Loucy (cell line): Measurements from ENCODE around the gene AHCTF1.

Source experiments
- H2AFZ ChIP-seq: fragments of 200-600 bp; sonication (generic); 2 replicates; pipeline ENCODE4 v1.6.0; 2016; ENCODE audit warnings: antibody characterized with exemption, mild to moderate bottlenecking, low read length, moderate library complexity
- H3F3A ChIP-seq: fragments of 200-600 bp; 2 replicates; pipeline ENCODE4 v1.6.0; 2016; ENCODE audit warnings: antibody characterized with exemption, low read depth, mild to moderate bottlenecking
- H3K27me3 ChIP-seq: fragments of 200-600 bp; sonication (generic); 2 replicates; pipeline ENCODE4 v1.6.1; 2014; ENCODE audit warnings: low read length, mild to moderate bottlenecking; ENCODE audit not compliant: insufficient read depth, poor library complexity, severe bottlenecking
- H3K36me3 ChIP-seq: fragments of 200-600 bp; sonication (generic); 2 replicates; pipeline ENCODE4 v1.6.1; 2016; ENCODE audit warnings: low read length; ENCODE audit not compliant: insufficient read depth
- H3K4me1 ChIP-seq: fragments of 200-600 bp; sonication (generic); 2 replicates; pipeline ENCODE4 v1.5.1; 2014; ENCODE audit warnings: low read length, mild to moderate bottlenecking; ENCODE audit not compliant: insufficient read depth, poor library complexity, severe bottlenecking
- H3K4me2 ChIP-seq: fragments of 200-600 bp; sonication (generic); 2 replicates; pipeline ENCODE4 v1.6.0; 2014; ENCODE audit warnings: antibody characterized with exemption, low read length, low read depth, mild to moderate bottlenecking; ENCODE audit not compliant: poor library complexity, severe bottlenecking
- H3K4me3 ChIP-seq: fragments of 200-600 bp; sonication (generic); 2 replicates; pipeline ENCODE4 v1.5.1; 2014; ENCODE audit warnings: low read length, mild to moderate bottlenecking, mixed read lengths; ENCODE audit not compliant: poor library complexity, severe bottlenecking
- H3K79me2 ChIP-seq: fragments of 200-600 bp; sonication (generic); 2 replicates; pipeline ENCODE4 v1.6.1; 2014; ENCODE audit warnings: low read length; ENCODE audit not compliant: insufficient read depth
- H3K9ac ChIP-seq: fragments of 200-600 bp; sonication (generic); 2 replicates; pipeline ENCODE4 v1.6.0; 2014; ENCODE audit warnings: mild to moderate bottlenecking, low read depth, low read length, moderate library complexity; ENCODE audit not compliant: poor library complexity, severe bottlenecking
- H3K9me2 ChIP-seq: fragments of 200-600 bp; sonication (generic); replicated peaks from 2 replicates; pipeline ENCODE4 v1.6.1; 2016; ENCODE audit warnings: low read depth, low read length, mixed read lengths
- H3K9me3 ChIP-seq: fragments of 200-600 bp; sonication (generic); 2 replicates; pipeline ENCODE4 v1.6.1; 2014; ENCODE audit warnings: mild to moderate bottlenecking, antibody characterized with exemption, low read length, low read depth; ENCODE audit not compliant: insufficient read depth
- H4K20me1 ChIP-seq: fragments of 200-600 bp; sonication (generic); 2 replicates; pipeline ENCODE4 v1.6.0; 2014; ENCODE audit warnings: antibody characterized with exemption, low read length, mild to moderate bottlenecking; ENCODE audit not compliant: insufficient read depth, poor library complexity, severe bottlenecking
- CTCF ChIP-seq: fragments of 200-600 bp; sonication (generic); conservative IDR thresholded peaks from 2 replicates; pipeline ENCODE4 v1.5.1; 2014; ENCODE audit warnings: mild to moderate bottlenecking, antibody characterized with exemption, low read length
- EZH2phosphoT487 ChIP-seq: fragments of 200-600 bp; IDR thresholded peaks from 2 replicates; pipeline ENCODE4 v1.6.1; 2018; ENCODE audit warnings: antibody characterized with exemption, mild to moderate bottlenecking, moderate library complexity, borderline replicate concordance

AHCTF1 gene

GRCh38 chr1:246946366-246946765, 14.6 kb upstream of the AHCTF1 start:
- Histone ChIP-seq H3K4me2 (no peak overlapping the region), H3K9ac (no peak overlapping the region), H2AFZ (no peak overlapping the region), H3K36me3 (no peaks in the 10 kb centered on the region), H3K9me3 (no peaks in the 10 kb centered on the region), H3F3A (no peaks in the 10 kb centered on the region), H3K9me2 (no peaks in the 10 kb centered on the region), H4K20me1 (no peaks in the 10 kb centered on the region), H3K4me3 (no peak overlapping the region), H3K27me3 (no peaks in the 10 kb centered on the region), H3K79me2 (no peaks in the 10 kb centered on the region), H3K4me1 (peaks cover 20% of the 10 kb centered on the region)
- no peak for TF ChIP-seq CTCF
- no peak for TF ChIP-seq EZH2phosphoT487

GRCh38 chr1:246934765-246935164, 3.0 kb upstream of the AHCTF1 start:
- Histone ChIP-seq H3K79me2 (peaks cover 14% of the 10 kb centered on the region), H3F3A (0 out of 2 replicates have a peak, but pooled peaks cover 2% of the 10 kb centered on the region), H3K4me3 (no peak overlapping the region), H3K9me3 (no peaks in the 10 kb centered on the region), H4K20me1 (peaks cover 12% of the 10 kb centered on the region), H3K27me3 (no peaks in the 10 kb centered on the region), H3K4me2 (no peak overlapping the region), H3K4me1 (peaks cover 17% of the 10 kb centered on the region), H2AFZ (no peak overlapping the region), H3K36me3 (no peaks in the 10 kb centered on the region), H3K9me2 (no peaks in the 10 kb centered on the region), H3K9ac (no peak overlapping the region)
- TF ChIP-seq CTCF, result no peak
- TF ChIP-seq EZH2phosphoT487, result no peak

GRCh38 chr1:246933893-246934292, 2.1 kb upstream of the AHCTF1 start:
- H4K20me1 ChIP-seq, result peaks cover 12% of the 10 kb centered on the region
- no peak for TF ChIP-seq CTCF
- TF ChIP-seq EZH2phosphoT487, result no peak
- H3K4me2 ChIP-seq, result no peak overlapping the region
- H3K9me3 ChIP-seq, result no peaks in the 10 kb centered on the region
- H3K4me3 ChIP-seq, result no peak overlapping the region
- H3F3A ChIP-seq, result 0 out of 2 replicates have a peak, but pooled peaks cover 2% of the 10 kb centered on the region
- peaks cover 18% of the 10 kb centered on the region for H3K4me1 ChIP-seq
- H3K79me2 ChIP-seq, result peaks cover 22% of the 10 kb centered on the region
- no peak overlapping the region for H3K9ac ChIP-seq
- no peaks in the 10 kb centered on the region for H3K27me3 ChIP-seq
- H3K9me2 ChIP-seq, result no peaks in the 10 kb centered on the region
- no peaks in the 10 kb centered on the region for H3K36me3 ChIP-seq
- no peak overlapping the region for H2AFZ ChIP-seq
